SK-N-SH (cell line): ENCODE measurements around the gene ATP2A1. TPM values are rescaled to one million over a fixed set of nuclear protein-coding genes. Genes with fewer than 3 reads are reported as not detected.

Experiments used
- CTCF ChIA-PET: fragments of 300-600, 350-600 bp; formaldehyde crosslinking; extraction: SDS; loops from one replicate; lab custom pipeline; 2021; lab: Yijun Ruan, JAX
- POLR2A ChIA-PET: fragments of 350-600 bp; sonication (Branson Sonifier 250); formaldehyde crosslinking; extraction: SDS; loops from one replicate; lab custom pipeline; 2020; ENCODE audit warnings: antibody characterized with exemption, inconsistent platforms; lab: Yijun Ruan, JAX
- DNase-seq: peaks from one replicate; pipeline ENCODE4 v3.0.0; 2012
- H2AFZ ChIP-seq: fragments of 200-600 bp; sonication (generic); 2 replicates; pipeline ENCODE4 v1.8.1; 2016; ENCODE audit warnings: antibody characterized with exemption, mild to moderate bottlenecking, low read depth
- H3F3A ChIP-seq: fragments of 200-600 bp; sonication (generic); replicated peaks from 2 replicates; pipeline ENCODE3; 2016; ENCODE audit warnings: antibody characterized with exemption, mild to moderate bottlenecking; ENCODE audit not compliant: insufficient read depth
- H3K27ac ChIP-seq, 2 experiments: fragments of 200-500 bp in 1 of 2; fragments of 200-600 bp in 1 of 2; sonication (Bioruptor generic) in 1 of 2; sonication (generic), shearing (Covaris generic) in 1 of 2; 2 replicates each; pipeline versions ENCODE4 v1.5.1 to v1.6.1; 2014 to 2016; ENCODE audit warnings: low read depth in 2 of 2, inconsistent platforms in 1 of 2, low read length in 1 of 2, mild to moderate bottlenecking in 1 of 2, mixed read lengths in 1 of 2
- H3K27me3 ChIP-seq: fragments of 200-600 bp; sonication (generic), shearing (Covaris generic); 2 replicates; pipeline ENCODE4 v1.6.1; 2016; ENCODE audit warnings: mixed run types; ENCODE audit not compliant: insufficient read depth
- H3K36me3 ChIP-seq, 2 experiments: fragments of 200-500 bp in 1 of 2; fragments of 200-600 bp in 1 of 2; sonication (Bioruptor generic) in 1 of 2; sonication (generic) in 1 of 2; replicated peaks in 1 of 2; 2 replicates each; pipeline versions ENCODE3 to v1.5.1; 2014 to 2016; ENCODE audit warnings: low read length in 1 of 2, mild to moderate bottlenecking in 1 of 2; ENCODE audit not compliant: insufficient read depth in 2 of 2, control insufficient read depth in 1 of 2
- H3K4me1 ChIP-seq, 2 experiments: fragments of 200-500 bp in 1 of 2; fragments of 200-600 bp in 1 of 2; sonication (Bioruptor generic) in 1 of 2; sonication (generic), shearing (Covaris generic) in 1 of 2; 2 replicates each; pipeline versions ENCODE4 v1.5.1 to v1.6.1; 2014 to 2016; ENCODE audit warnings: low read depth in 1 of 2, low read length in 1 of 2, mixed run types in 1 of 2; ENCODE audit not compliant: insufficient read depth in 2 of 2, control insufficient read depth in 1 of 2
- H3K4me2 ChIP-seq: fragments of 200-600 bp; sonication (generic), shearing (Covaris generic); 2 replicates; pipeline ENCODE4 v1.6.1; 2017; ENCODE audit warnings: mixed run types
- H3K4me3 ChIP-seq, 2 experiments: fragments of 200-500 bp in 1 of 2; fragments of 200-600 bp in 1 of 2; sonication (Bioruptor generic) in 1 of 2; sonication (generic), shearing (Covaris generic) in 1 of 2; 2 replicates each; pipeline versions ENCODE4 v1.5.1 to v1.8.1; 2014 to 2016; ENCODE audit warnings: low read depth in 2 of 2, inconsistent platforms in 1 of 2, low read length in 1 of 2, mild to moderate bottlenecking in 1 of 2, mixed read lengths in 1 of 2, moderate library complexity in 1 of 2
- H3K79me2 ChIP-seq: fragments of 200-600 bp; sonication (generic); 2 replicates; pipeline ENCODE4 v1.8.1; 2017; ENCODE audit warnings: mild to moderate bottlenecking; ENCODE audit not compliant: insufficient read depth
- H3K9ac ChIP-seq: fragments of 200-600 bp; sonication (generic); 2 replicates; pipeline ENCODE4 v1.6.1; 2017; ENCODE audit warnings: mixed run types
- H3K9me2 ChIP-seq: fragments of 200-600 bp; sonication (generic); 2 replicates; pipeline ENCODE4 v1.6.1; 2017; ENCODE audit warnings: mixed run types
- H3K9me3 ChIP-seq: fragments of 200-600 bp; sonication (generic); 2 replicates; pipeline ENCODE4 v1.6.1; 2017; ENCODE audit warnings: mixed run types, mild to moderate bottlenecking, moderate library complexity
- H4K20me1 ChIP-seq: fragments of 200-600 bp; sonication (generic); 2 replicates; pipeline ENCODE4 v1.6.1; 2017; ENCODE audit warnings: mild to moderate bottlenecking, mixed run types; ENCODE audit not compliant: insufficient read depth
- ELF1 ChIP-seq: IDR thresholded peaks from 2 replicates; pipeline ENCODE4 v1.4.0; 2012
- FOXM1 ChIP-seq: IDR thresholded peaks from 2 replicates; pipeline ENCODE4 v1.4.0; 2012; ENCODE audit warnings: low read depth, mild to moderate bottlenecking
- GABPA ChIP-seq: IDR thresholded peaks from 2 replicates; pipeline ENCODE4 v1.4.0; 2012; ENCODE audit warnings: low read depth, mild to moderate bottlenecking
- MEF2A ChIP-seq: IDR thresholded peaks from 2 replicates; pipeline ENCODE4 v1.4.0; 2012; ENCODE audit warnings: low read depth, borderline replicate concordance
- NRF1 ChIP-seq: IDR thresholded peaks from 2 replicates; pipeline ENCODE4 v1.6.1; 2012; ENCODE audit warnings: low read depth, mild to moderate bottlenecking, low read length
- POLR2AphosphoS5 ChIP-seq: IDR thresholded peaks from 2 replicates; pipeline ENCODE4 v1.6.1; 2012; ENCODE audit warnings: low read depth, low read length
- RCOR1 ChIP-seq: fragments of 150-350 bp; IDR thresholded peaks from 2 replicates; pipeline ENCODE4 v1.6.1; 2017; ENCODE audit warnings: antibody characterized with exemption, low read length
- RFX5 ChIP-seq: IDR thresholded peaks from 2 replicates; pipeline ENCODE4 v1.6.1; 2012; ENCODE audit warnings: mild to moderate bottlenecking, improper control_type of control experiment, low read length
- RXRA ChIP-seq: IDR thresholded peaks from 2 replicates; pipeline ENCODE4 v1.4.0; 2012; ENCODE audit warnings: low read depth, mild to moderate bottlenecking, borderline replicate concordance
- SMC3 ChIP-seq: IDR thresholded peaks from 2 replicates; pipeline ENCODE4 v1.6.1; 2012; ENCODE audit warnings: low read depth, low read length, improper control_type of control experiment
- TAF1 ChIP-seq: IDR thresholded peaks from 2 replicates; pipeline ENCODE4 v1.6.1; 2012; ENCODE audit warnings: low read depth, mild to moderate bottlenecking, low read length, moderate library complexity, borderline replicate concordance
- TCF12 ChIP-seq: IDR thresholded peaks from 2 replicates; pipeline ENCODE4 v1.4.0; 2012
- YY1 ChIP-seq: IDR thresholded peaks from 2 replicates; pipeline ENCODE4 v1.4.0; 2012; ENCODE audit warnings: low read depth, mild to moderate bottlenecking
- WGBS: methylation state at CpG from one replicate; pipeline ENCODE4 v1.1.6; 2017; ENCODE audit warnings: low lambda C conversion rate; 5-methylcytosine and 5-hydroxymethylcytosine counted together
- polyA plus RNA-seq, 3 experiments: library from polyadenylated mRNA; depleted of rRNA; stranded (reverse); fragments of >200 nt; gene quantifications; 2 replicates each; pipeline ENCODE4 v1.2.3, GENCODE V29; 2012
- TF ChIP-seq, protein P1 (sequence below): IDR thresholded peaks from 2 replicates; pipeline ENCODE4 v1.4.0; 2012; ENCODE audit warnings: low read depth, borderline replicate concordance
- TF ChIP-seq, protein P2 (sequence below): fragments of 150-350 bp; IDR thresholded peaks from 2 replicates; pipeline ENCODE4 v1.6.1; 2017; ENCODE audit warnings: antibody characterized with exemption, low read length, low read depth, borderline replicate concordance
- TF ChIP-seq, protein P3 (sequence below): IDR thresholded peaks from 2 replicates; pipeline ENCODE4 v1.6.1; 2012; ENCODE audit warnings: mild to moderate bottlenecking, low read depth, low read length, moderate library complexity
- TF ChIP-seq, protein P4 (sequence below): fragments of 200-600 bp; sonication (generic); IDR thresholded peaks from 2 replicates; pipeline ENCODE4 v1.6.1; 2017; ENCODE audit warnings: antibody characterized with exemption, mild to moderate bottlenecking, moderate library complexity
- TF ChIP-seq, protein P5 (sequence below): IDR thresholded peaks from 2 replicates; pipeline ENCODE4; 2012
- TF ChIP-seq, protein P6 (sequence below): IDR thresholded peaks from 2 replicates; pipeline ENCODE4 v1.4.0; 2012; ENCODE audit warnings: low read depth

ATP2A1 gene
- polyA plus RNA-seq, 1 of the 3 experiments (the other 2 are of a cell fraction) = 3.0 TPM

DNA sequence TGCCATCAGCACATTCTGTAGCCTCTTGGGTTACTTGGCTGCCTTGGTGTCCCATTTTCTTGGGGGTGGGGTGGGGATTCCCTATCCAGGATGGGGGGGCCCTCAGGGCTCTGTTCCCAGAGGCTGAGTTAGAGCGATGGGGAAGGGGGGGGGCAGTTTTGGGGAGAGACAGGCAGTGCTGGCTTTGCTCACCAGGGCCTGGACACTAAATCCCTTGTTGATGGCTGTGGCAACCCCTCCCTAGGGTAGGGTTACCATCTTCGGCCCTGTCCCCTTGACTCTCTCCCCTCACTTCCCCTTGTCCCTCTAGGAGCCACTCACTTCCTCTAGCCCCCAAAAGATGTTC lies 660 bp upstream of the ATP2A1 start:
- H4K20me1 ChIP-seq = no peaks in the 10 kb centered on the region
- H3K4me1 ChIP-seq = peaks cover 0 to 14% of the 10 kb centered on the region in 2 experiments; a peak in 1 of 4 replicates
- no peaks in the 10 kb centered on the region for H3K9me3 ChIP-seq
- H2AFZ ChIP-seq = no peak overlapping the region
- no peak overlapping the region for H3K9ac ChIP-seq
- H3K27me3 ChIP-seq = no peaks in the 10 kb centered on the region
- CTCF ChIA-PET = no interaction called here
- no peak overlapping the region for H3K4me3 ChIP-seq
- 86% methylated on average over 2 of the region's 2 CpGs for WGBS
- TF ChIP-seq TAF1 = no peak
- no peak for TF ChIP-seq MEF2A
- no peak for TF ChIP-seq RFX5
- TF ChIP-seq, protein P1, sequence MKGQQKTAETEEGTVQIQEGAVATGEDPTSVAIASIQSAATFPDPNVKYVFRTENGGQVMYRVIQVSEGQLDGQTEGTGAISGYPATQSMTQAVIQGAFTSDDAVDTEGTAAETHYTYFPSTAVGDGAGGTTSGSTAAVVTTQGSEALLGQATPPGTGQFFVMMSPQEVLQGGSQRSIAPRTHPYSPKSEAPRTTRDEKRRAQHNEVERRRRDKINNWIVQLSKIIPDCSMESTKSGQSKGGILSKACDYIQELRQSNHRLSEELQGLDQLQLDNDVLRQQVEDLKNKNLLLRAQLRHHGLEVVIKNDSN = no peak
- no peak for TF ChIP-seq RXRA
- TF ChIP-seq, protein P2, sequence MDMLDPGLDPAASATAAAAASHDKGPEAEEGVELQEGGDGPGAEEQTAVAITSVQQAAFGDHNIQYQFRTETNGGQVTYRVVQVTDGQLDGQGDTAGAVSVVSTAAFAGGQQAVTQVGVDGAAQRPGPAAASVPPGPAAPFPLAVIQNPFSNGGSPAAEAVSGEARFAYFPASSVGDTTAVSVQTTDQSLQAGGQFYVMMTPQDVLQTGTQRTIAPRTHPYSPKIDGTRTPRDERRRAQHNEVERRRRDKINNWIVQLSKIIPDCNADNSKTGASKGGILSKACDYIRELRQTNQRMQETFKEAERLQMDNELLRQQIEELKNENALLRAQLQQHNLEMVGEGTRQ = no peak
- TF ChIP-seq NRF1 = no peak
- no peak for TF ChIP-seq ELF1
- TF ChIP-seq YY1 = no peak
- no peak for TF ChIP-seq FOXM1
- TF ChIP-seq, protein P3, sequence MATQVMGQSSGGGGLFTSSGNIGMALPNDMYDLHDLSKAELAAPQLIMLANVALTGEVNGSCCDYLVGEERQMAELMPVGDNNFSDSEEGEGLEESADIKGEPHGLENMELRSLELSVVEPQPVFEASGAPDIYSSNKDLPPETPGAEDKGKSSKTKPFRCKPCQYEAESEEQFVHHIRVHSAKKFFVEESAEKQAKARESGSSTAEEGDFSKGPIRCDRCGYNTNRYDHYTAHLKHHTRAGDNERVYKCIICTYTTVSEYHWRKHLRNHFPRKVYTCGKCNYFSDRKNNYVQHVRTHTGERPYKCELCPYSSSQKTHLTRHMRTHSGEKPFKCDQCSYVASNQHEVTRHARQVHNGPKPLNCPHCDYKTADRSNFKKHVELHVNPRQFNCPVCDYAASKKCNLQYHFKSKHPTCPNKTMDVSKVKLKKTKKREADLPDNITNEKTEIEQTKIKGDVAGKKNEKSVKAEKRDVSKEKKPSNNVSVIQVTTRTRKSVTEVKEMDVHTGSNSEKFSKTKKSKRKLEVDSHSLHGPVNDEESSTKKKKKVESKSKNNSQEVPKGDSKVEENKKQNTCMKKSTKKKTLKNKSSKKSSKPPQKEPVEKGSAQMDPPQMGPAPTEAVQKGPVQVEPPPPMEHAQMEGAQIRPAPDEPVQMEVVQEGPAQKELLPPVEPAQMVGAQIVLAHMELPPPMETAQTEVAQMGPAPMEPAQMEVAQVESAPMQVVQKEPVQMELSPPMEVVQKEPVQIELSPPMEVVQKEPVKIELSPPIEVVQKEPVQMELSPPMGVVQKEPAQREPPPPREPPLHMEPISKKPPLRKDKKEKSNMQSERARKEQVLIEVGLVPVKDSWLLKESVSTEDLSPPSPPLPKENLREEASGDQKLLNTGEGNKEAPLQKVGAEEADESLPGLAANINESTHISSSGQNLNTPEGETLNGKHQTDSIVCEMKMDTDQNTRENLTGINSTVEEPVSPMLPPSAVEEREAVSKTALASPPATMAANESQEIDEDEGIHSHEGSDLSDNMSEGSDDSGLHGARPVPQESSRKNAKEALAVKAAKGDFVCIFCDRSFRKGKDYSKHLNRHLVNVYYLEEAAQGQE = no peak
- no peak for TF ChIP-seq POLR2AphosphoS5
- no peak for TF ChIP-seq RCOR1
- TF ChIP-seq, protein P4, sequence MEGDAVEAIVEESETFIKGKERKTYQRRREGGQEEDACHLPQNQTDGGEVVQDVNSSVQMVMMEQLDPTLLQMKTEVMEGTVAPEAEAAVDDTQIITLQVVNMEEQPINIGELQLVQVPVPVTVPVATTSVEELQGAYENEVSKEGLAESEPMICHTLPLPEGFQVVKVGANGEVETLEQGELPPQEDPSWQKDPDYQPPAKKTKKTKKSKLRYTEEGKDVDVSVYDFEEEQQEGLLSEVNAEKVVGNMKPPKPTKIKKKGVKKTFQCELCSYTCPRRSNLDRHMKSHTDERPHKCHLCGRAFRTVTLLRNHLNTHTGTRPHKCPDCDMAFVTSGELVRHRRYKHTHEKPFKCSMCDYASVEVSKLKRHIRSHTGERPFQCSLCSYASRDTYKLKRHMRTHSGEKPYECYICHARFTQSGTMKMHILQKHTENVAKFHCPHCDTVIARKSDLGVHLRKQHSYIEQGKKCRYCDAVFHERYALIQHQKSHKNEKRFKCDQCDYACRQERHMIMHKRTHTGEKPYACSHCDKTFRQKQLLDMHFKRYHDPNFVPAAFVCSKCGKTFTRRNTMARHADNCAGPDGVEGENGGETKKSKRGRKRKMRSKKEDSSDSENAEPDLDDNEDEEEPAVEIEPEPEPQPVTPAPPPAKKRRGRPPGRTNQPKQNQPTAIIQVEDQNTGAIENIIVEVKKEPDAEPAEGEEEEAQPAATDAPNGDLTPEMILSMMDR = no peak
- TF ChIP-seq TCF12 = no peak
- TF ChIP-seq GABPA = no peak
- TF ChIP-seq, protein P5, sequence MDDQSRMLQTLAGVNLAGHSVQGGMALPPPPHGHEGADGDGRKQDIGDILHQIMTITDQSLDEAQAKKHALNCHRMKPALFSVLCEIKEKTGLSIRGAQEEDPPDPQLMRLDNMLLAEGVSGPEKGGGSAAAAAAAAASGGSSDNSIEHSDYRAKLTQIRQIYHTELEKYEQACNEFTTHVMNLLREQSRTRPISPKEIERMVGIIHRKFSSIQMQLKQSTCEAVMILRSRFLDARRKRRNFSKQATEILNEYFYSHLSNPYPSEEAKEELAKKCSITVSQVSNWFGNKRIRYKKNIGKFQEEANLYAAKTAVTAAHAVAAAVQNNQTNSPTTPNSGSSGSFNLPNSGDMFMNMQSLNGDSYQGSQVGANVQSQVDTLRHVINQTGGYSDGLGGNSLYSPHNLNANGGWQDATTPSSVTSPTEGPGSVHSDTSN = no peak
- TF ChIP-seq SMC3 = no peak
- TF ChIP-seq, protein P6, sequence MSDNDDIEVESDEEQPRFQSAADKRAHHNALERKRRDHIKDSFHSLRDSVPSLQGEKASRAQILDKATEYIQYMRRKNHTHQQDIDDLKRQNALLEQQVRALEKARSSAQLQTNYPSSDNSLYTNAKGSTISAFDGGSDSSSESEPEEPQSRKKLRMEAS = no peak
- H3F3A ChIP-seq = peaks cover 4% of the 10 kb centered on the region
- no peaks in the 10 kb centered on the region for H3K9me2 ChIP-seq
- POLR2A ChIA-PET = interaction anchor here (1.1 kb wide), 1 partner anchor 15 kb away, joined by 3 read pairs; no protein-coding TSS in a partner anchor
- no peak for DNase-seq
- peaks cover 0 to 22% of the 10 kb centered on the region in 2 experiments for H3K36me3 ChIP-seq
- no peak overlapping the region for H3K4me2 ChIP-seq
- no peak overlapping the region for H3K27ac ChIP-seq
- no peaks in the 10 kb centered on the region for H3K79me2 ChIP-seq
